ENCODE data around the gene CHGA.

The CHGA gene

GRCh38 chr14:92937051-92937937 is 14.3 kb downstream of the CHGA start:
- in situ Hi-C loops (cut with MboI; ENCODE audit: low pct_unique_long_range_greater_than_20kb, low sequenced_read_pairs, unreplicated experiment): no loop called here
- no peak for TF ChIP-seq CTCF (IDR thresholded peaks at IDR 0.05; ENCODE audit: extremely low read depth, insufficient read depth, missing control alignments)
- no peak for DNase-seq (ENCODE audit: low spot score)

GRCh38 chr14:92938235-92938875 is 15.4 kb downstream of the CHGA start:
- TF ChIP-seq CTCF (IDR thresholded peaks at IDR 0.05; ENCODE audit: extremely low read depth, insufficient read depth, missing control alignments): no peak
- in situ Hi-C loops (cut with MboI; ENCODE audit: low pct_unique_long_range_greater_than_20kb, low sequenced_read_pairs, unreplicated experiment): no loop called here
- no peak for DNase-seq (ENCODE audit: low spot score)

- no peak for TF ChIP-seq CTCF (IDR thresholded peaks at IDR 0.05; ENCODE audit: extremely low read depth, insufficient read depth, missing control alignments)
- in situ Hi-C loops (cut with MboI; ENCODE audit: low pct_unique_long_range_greater_than_20kb, low sequenced_read_pairs, unreplicated experiment): no loop called here
- no peak for DNase-seq (ENCODE audit: low spot score)
Observed at GRCh38 chr14:92938890-92939671, 16.1 kb downstream of the CHGA start.

GRCh38 chr14:92939699-92940098 is 16.7 kb downstream of the CHGA start:
- no peak for DNase-seq (ENCODE audit: low spot score)
- in situ Hi-C loops (cut with MboI; ENCODE audit: low pct_unique_long_range_greater_than_20kb, low sequenced_read_pairs, unreplicated experiment): no loop called here
- TF ChIP-seq CTCF (IDR thresholded peaks at IDR 0.05; ENCODE audit: extremely low read depth, insufficient read depth, missing control alignments): no peak

- TF ChIP-seq CTCF (IDR thresholded peaks at IDR 0.05; ENCODE audit: extremely low read depth, insufficient read depth, missing control alignments): no peak
- no peak for DNase-seq (ENCODE audit: low spot score)
- in situ Hi-C loops (cut with MboI; ENCODE audit: low pct_unique_long_range_greater_than_20kb, low sequenced_read_pairs, unreplicated experiment): no loop called here
Observed at GRCh38 chr14:92940543-92940942, 17.6 kb downstream of the CHGA start.

GRCh38 chr14:92941531-92941930 is 18.6 kb downstream of the CHGA start:
- in situ Hi-C loops (cut with MboI; ENCODE audit: low pct_unique_long_range_greater_than_20kb, low sequenced_read_pairs, unreplicated experiment): no loop called here

More at GRCh38 chr14:92941531-92941930, 18.6 kb downstream of the CHGA start:
- no peak for DNase-seq (ENCODE audit: low spot score)
- TF ChIP-seq CTCF (IDR thresholded peaks at IDR 0.05; ENCODE audit: extremely low read depth, insufficient read depth, missing control alignments): no peak

Data from GM13977 (cell line).